Measurements from ENCODE around the gene SMYD3.

SMYD3 gene

GRCh38 chr1:246051909-246052518 is 455.1 kb downstream of the SMYD3 start:
- TF ChIP-seq CTCF (IDR thresholded peaks at IDR 0.05; ENCODE audit: low read depth, low read length, poor library complexity, severe bottlenecking) = no peak
- Histone ChIP-seq H3K4me1 (ENCODE audit: control insufficient read depth, low read length) (no peaks in the 10 kb centered on the region), H4K20me1 (ENCODE audit: control insufficient read depth, insufficient read depth, low read depth, low read length) (no peaks in the 10 kb centered on the region), H3K27ac (ENCODE audit: low read depth, low read length) (no peak overlapping the region), H3K4me2 (ENCODE audit: low read length) (no peak overlapping the region), H3K9me2 (replicated peaks; ENCODE audit: control insufficient read depth, low read length) (no peaks in the 10 kb centered on the region), H3K4me3 (ENCODE audit: low read length) (no peak overlapping the region), H3K79me2 (ENCODE audit: control insufficient read depth, low read length) (no peaks in the 10 kb centered on the region), H3K9me3 (ENCODE audit: control insufficient read depth, insufficient read depth, low read length) (no peaks in the 10 kb centered on the region), H3K36me3 (ENCODE audit: control insufficient read depth, low read length) (no peaks in the 10 kb centered on the region), H3K27me3 (ENCODE audit: control insufficient read depth, low read length) (no peaks in the 10 kb centered on the region), H3F3A (ENCODE audit: control insufficient read depth, insufficient read depth) (no peaks in the 10 kb centered on the region)

DNA sequence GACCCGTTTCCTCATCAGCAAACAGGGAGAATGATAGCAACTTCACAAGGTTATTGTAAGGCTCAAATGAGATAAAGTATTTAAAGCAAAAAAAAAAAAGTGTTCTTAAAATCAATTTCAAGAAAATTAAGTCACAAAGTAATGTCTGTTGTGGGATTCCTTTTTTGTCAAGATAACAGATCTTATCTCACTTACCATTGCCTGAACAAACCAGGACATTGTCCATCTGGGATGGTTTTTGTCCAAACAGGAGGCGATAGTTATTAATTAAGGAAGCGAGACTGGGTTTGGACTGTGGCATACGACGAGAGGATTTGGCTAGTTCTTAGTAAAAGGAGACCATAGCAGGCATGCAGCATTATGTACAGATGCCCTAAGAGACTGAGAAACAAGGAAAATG is 458.4 kb downstream of the SMYD3 start:
- TF ChIP-seq EZH2phosphoT487 (IDR thresholded peaks at IDR 0.05; ENCODE audit: borderline replicate concordance, low read length) (no peak), CTCF (IDR thresholded peaks at IDR 0.05; ENCODE audit: low read depth, low read length, poor library complexity, severe bottlenecking) (no peak)
- H3K4me1 ChIP-seq (ENCODE audit: control insufficient read depth, low read length) = no peaks in the 10 kb centered on the region
- no peaks in the 10 kb centered on the region for H3K36me3 ChIP-seq (ENCODE audit: control insufficient read depth, low read length)
- H3K4me3 ChIP-seq (ENCODE audit: low read length) = no peak overlapping the region
- no peaks in the 10 kb centered on the region for H3K9me2 ChIP-seq (replicated peaks; ENCODE audit: control insufficient read depth, low read length)
- no peak overlapping the region for H3K4me2 ChIP-seq (ENCODE audit: low read length)
- H3F3A ChIP-seq (ENCODE audit: control insufficient read depth, insufficient read depth) = no peaks in the 10 kb centered on the region
- H3K27me3 ChIP-seq (ENCODE audit: control insufficient read depth, low read length) = no peaks in the 10 kb centered on the region
- no peaks in the 10 kb centered on the region for H4K20me1 ChIP-seq (ENCODE audit: control insufficient read depth, insufficient read depth, low read depth, low read length)
- H3K79me2 ChIP-seq (ENCODE audit: control insufficient read depth, low read length) = no peaks in the 10 kb centered on the region
- H3K9me3 ChIP-seq (ENCODE audit: control insufficient read depth, insufficient read depth, low read length) = no peaks in the 10 kb centered on the region
- H3K27ac ChIP-seq (ENCODE audit: low read depth, low read length) = no peak overlapping the region

DNA sequence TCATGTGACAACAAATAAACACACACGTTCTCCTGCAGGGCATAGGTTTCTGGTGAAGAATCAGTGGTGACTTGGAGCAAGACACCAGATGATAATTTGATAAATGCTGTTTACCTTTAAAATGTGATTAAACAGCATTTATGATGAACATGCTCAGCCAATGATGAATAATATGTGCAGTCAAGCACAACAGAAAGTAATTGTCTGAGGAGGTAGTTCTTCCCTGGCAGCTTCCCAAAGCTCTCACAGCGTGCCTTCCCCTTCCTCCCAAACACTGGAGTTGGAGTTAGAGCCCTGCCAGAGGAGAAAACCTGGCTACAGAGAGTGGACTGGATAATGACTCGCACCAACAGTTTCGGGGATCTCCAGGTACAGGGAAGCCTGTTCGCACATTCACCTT is 463.5 kb downstream of the SMYD3 start:
- Histone ChIP-seq H3K27me3 (ENCODE audit: control insufficient read depth, low read length) (no peaks in the 10 kb centered on the region), H3F3A (ENCODE audit: control insufficient read depth, insufficient read depth) (no peaks in the 10 kb centered on the region), H3K79me2 (ENCODE audit: control insufficient read depth, low read length) (no peaks in the 10 kb centered on the region), H4K20me1 (ENCODE audit: control insufficient read depth, insufficient read depth, low read depth, low read length) (no peaks in the 10 kb centered on the region), H3K4me2 (ENCODE audit: low read length) (no peak overlapping the region), H3K36me3 (ENCODE audit: control insufficient read depth, low read length) (no peaks in the 10 kb centered on the region), H3K9me2 (replicated peaks; ENCODE audit: control insufficient read depth, low read length) (no peaks in the 10 kb centered on the region), H3K27ac (ENCODE audit: low read depth, low read length) (no peak overlapping the region), H3K4me3 (ENCODE audit: low read length) (no peak overlapping the region), H3K9me3 (ENCODE audit: control insufficient read depth, insufficient read depth, low read length) (no peaks in the 10 kb centered on the region), H3K4me1 (ENCODE audit: control insufficient read depth, low read length) (no peaks in the 10 kb centered on the region)
- no peak for TF ChIP-seq EZH2phosphoT487 (IDR thresholded peaks at IDR 0.05; ENCODE audit: borderline replicate concordance, low read length)
- no peak for TF ChIP-seq CTCF (IDR thresholded peaks at IDR 0.05; ENCODE audit: low read depth, low read length, poor library complexity, severe bottlenecking)

Measured in DOHH2 (cell line).